ENCODE results near the gene GPHN.
A peak's percentile ranks its signal among the peaks of the same experiment; 100 is the strongest.

Gene GPHN

GRCh38 chr14:67186789-67187584, 679.0 kb downstream of the GPHN start:
- H3K4me3 ChIP-seq (replicated peaks; ENCODE audit: low read depth, low read length) = no peak overlapping the region
- TF ChIP-seq CTCF (IDR thresholded peaks at IDR 0.05; ENCODE audit: low read length, missing control alignments) = no peak
- DNase-seq (ENCODE audit: low read depth) = peak; percentile 60

GRCh38 chr14:67187826-67188225, 679.9 kb downstream of the GPHN start:
- H3K4me3 ChIP-seq (replicated peaks; ENCODE audit: low read depth, low read length) = no peak overlapping the region
- DNase-seq (ENCODE audit: low read depth) = peak; percentile 44
- no peak for TF ChIP-seq CTCF (IDR thresholded peaks at IDR 0.05; ENCODE audit: low read length, missing control alignments)

- TF ChIP-seq CTCF (IDR thresholded peaks at IDR 0.05; ENCODE audit: low read length, missing control alignments) = no peak
- no peak for DNase-seq (ENCODE audit: low read depth)
- H3K4me3 ChIP-seq (replicated peaks; ENCODE audit: low read depth, low read length) = no peak overlapping the region
Measured at GRCh38 chr14:67188326-67188725, 680.4 kb downstream of the GPHN start.

DNA sequence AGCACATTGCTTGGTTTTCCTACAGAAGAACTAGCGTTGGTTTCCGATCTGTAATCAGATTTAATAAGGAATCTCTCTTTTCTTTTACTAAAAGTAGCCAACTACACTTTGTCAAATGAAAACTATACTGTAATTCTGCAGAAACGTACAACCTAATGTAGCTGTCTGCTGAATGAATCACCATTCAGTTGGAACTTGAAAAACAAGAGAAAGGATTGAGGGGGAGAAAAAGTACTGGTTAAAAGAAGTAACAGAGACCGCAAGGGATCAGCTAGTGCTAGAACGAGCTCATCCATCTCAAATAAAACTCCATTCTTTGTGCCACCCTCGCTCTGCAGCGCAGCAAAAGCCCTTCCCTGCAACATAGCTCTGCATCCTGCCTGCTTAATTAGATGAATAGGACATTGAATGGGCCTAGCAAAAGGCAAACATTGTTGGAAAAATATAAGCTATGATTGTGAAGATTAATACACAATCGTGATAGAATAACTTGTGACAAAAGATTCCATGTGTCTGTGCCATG, 683.9 kb downstream of the GPHN start:
- H3K4me3 ChIP-seq (replicated peaks; ENCODE audit: low read depth, low read length) = no peak overlapping the region
- no peak for DNase-seq (ENCODE audit: low read depth)
- no peak for TF ChIP-seq CTCF (IDR thresholded peaks at IDR 0.05; ENCODE audit: low read length, missing control alignments)

DNA sequence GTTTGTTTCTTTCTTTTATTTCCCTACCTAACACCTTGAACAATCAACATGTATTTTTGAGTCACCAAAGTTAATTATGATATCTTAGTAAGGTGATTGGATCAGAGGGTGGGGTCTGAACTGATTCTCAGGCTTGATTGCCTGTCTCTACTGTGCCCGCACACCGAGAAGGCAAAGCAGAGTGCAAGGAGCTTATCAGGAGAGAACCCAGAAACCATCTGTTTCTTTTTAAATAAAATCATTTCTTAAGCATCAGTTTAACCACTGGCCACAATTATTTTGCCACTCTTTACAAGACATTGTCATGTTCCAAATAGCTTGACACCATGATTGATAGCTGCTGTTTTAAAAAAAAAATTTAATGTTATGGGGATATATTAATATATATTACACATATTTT, 684.4 kb downstream of the GPHN start:
- DNase-seq (ENCODE audit: low read depth) = no peak
- no peak for TF ChIP-seq CTCF (IDR thresholded peaks at IDR 0.05; ENCODE audit: low read length, missing control alignments)
- no peak overlapping the region for H3K4me3 ChIP-seq (replicated peaks; ENCODE audit: low read depth, low read length)

- no peak for TF ChIP-seq CTCF (IDR thresholded peaks at IDR 0.05; ENCODE audit: low read length, missing control alignments)
- H3K4me3 ChIP-seq (replicated peaks; ENCODE audit: low read depth, low read length) = no peak overlapping the region
- no peak for DNase-seq (ENCODE audit: low read depth)
Measured at GRCh38 chr14:67195279-67195678, 687.3 kb downstream of the GPHN start.

DNA sequence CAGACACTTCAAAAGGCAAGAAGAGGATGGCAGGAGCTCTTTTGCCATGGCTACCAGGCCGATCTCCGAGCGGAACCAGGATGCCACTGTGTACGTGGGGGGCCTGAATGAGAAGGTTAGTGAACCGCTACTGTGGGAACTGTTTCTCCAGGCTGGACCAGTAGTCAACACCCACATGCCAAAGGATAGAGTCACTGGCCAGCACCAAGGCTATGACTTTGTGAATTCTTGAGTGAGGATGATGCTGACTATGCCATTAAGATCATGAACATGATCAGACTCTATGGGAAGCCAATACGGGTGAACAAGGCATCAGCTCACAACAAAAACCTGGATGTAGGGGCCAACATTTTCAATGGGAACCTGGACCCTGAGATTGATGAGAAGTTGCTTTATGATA, 691.1 kb downstream of the GPHN start:
- no peak overlapping the region for H3K4me3 ChIP-seq (replicated peaks; ENCODE audit: low read depth, low read length)
- DNase-seq (ENCODE audit: low read depth) = no peak
- no peak for TF ChIP-seq CTCF (IDR thresholded peaks at IDR 0.05; ENCODE audit: low read length, missing control alignments)

Measured in fibroblast of pulmonary artery (primary cell).